PC-3 (cell line): ENCODE measurements around the gene BAIAP3. TPM values are rescaled to one million over a fixed set of nuclear protein-coding genes. Genes with fewer than 3 reads are reported as not detected.

Source experiments
- ATAC-seq: fragments of 200-7000 bp; cut with Tn5 transposase; 2 replicates; pipeline ENCODE4 v1.9.1; 2020; ENCODE audit warnings: mild to moderate bottlenecking, moderate library complexity
- BruUV-seq: library from RNA; stranded (reverse); fragments of 400-500 nt; replicated peaks from 2 replicates; lab custom pipeline; 2021; lab: Mats Ljungman, UMichigan
- CTCF ChIA-PET: fragments of 300-600 bp; sonication (Branson Sonifier 250); formaldehyde crosslinking; loops from one replicate; lab custom pipeline; 2022; ENCODE audit warnings: antibody characterized with exemption; lab: Charles Lee
- POLR2A ChIA-PET: fragments of 300-600 bp; sonication (Branson Sonifier 250); formaldehyde crosslinking; loops from one replicate; lab custom pipeline; 2022; ENCODE audit warnings: antibody characterized with exemption; ENCODE audit not compliant: unreplicated experiment; lab: Charles Lee
- DNase-seq: peaks from one replicate; pipeline ENCODE4 v3.0.0-alpha.2; 2015
- H2AFZ ChIP-seq: fragments of 300-600 bp; sonication (generic); 2 replicates; pipeline ENCODE4 v1.6.0; 2016; ENCODE audit warnings: antibody characterized with exemption, low read length
- H3F3A ChIP-seq: fragments of 300-600 bp; sonication (generic); one replicate; pipeline ENCODE4 v1.6.0; 2017; ENCODE audit warnings: antibody characterized with exemption, low read length, control low read depth, mild to moderate bottlenecking; ENCODE audit not compliant: unreplicated experiment
- H3K27ac ChIP-seq: fragments of 300-600 bp; sonication (generic); 2 replicates; pipeline ENCODE4 v1.5.1; 2016; ENCODE audit warnings: mild to moderate bottlenecking, low read length
- H3K27me3 ChIP-seq: fragments of 300-600 bp; sonication (generic); 2 replicates; pipeline ENCODE4 v1.6.1; 2016; ENCODE audit warnings: low read length, mixed read lengths
- H3K36me3 ChIP-seq: fragments of 300-600 bp; sonication (generic); 2 replicates; pipeline ENCODE4 v1.6.1; 2016; ENCODE audit warnings: low read depth, mixed run types, low read length, mixed read lengths
- H3K4me1 ChIP-seq: fragments of 300-600 bp; sonication (generic); 2 replicates; pipeline ENCODE4 v1.5.1; 2016; ENCODE audit warnings: low read length; ENCODE audit not compliant: insufficient read depth
- H3K4me2 ChIP-seq: fragments of 300-600 bp; sonication (generic); 2 replicates; pipeline ENCODE4 v1.6.0; 2016; ENCODE audit warnings: low read length
- H3K4me3 ChIP-seq: fragments of 300-600 bp; sonication (generic); 2 replicates; pipeline ENCODE4 v1.5.1; 2016; ENCODE audit warnings: mild to moderate bottlenecking, low read length, mixed read lengths
- H3K79me2 ChIP-seq: fragments of 300-600 bp; sonication (generic); 2 replicates; pipeline ENCODE4 v1.6.1; 2017; ENCODE audit warnings: low read length, mixed read lengths
- H3K9ac ChIP-seq: fragments of 300-600 bp; sonication (generic); 2 replicates; pipeline ENCODE4 v1.6.0; 2016; ENCODE audit warnings: mild to moderate bottlenecking, low read length
- H3K9me2 ChIP-seq: fragments of 300-600 bp; sonication (generic); replicated peaks from 2 replicates; pipeline ENCODE4 v1.6.1; 2016; ENCODE audit warnings: mixed run types, low read length, mixed read lengths
- H3K9me3 ChIP-seq: fragments of 300-600 bp; sonication (generic); 2 replicates; pipeline ENCODE4 v1.6.1; 2016; ENCODE audit warnings: low read length, mixed read lengths
- H4K20me1 ChIP-seq: fragments of 300-600 bp; sonication (generic); 2 replicates; pipeline ENCODE4 v1.6.1; 2016; ENCODE audit warnings: low read length, mixed read lengths
- EZH2 ChIP-seq: fragments of 300-600 bp; sonication (generic); IDR thresholded peaks from one replicate; pipeline ENCODE4 v1.6.1; 2017; ENCODE audit warnings: antibody characterized with exemption, mild to moderate bottlenecking, low read length; ENCODE audit not compliant: unreplicated experiment
- EZH2phosphoT487 ChIP-seq: fragments of 300-600 bp; sonication (generic); IDR thresholded peaks from 2 replicates; pipeline ENCODE4 v1.6.1; 2018; ENCODE audit warnings: mild to moderate bottlenecking, antibody characterized with exemption, low read length, borderline replicate concordance
- intact Hi-C: fragments of 100-400 bp; cut with micrococcal nuclease; formaldehyde crosslinking; loops from 2 replicates; pipeline ENCODE4 v1.9.0; 2023
- total RNA-seq: library from RNA; depleted of rRNA; stranded (reverse); fragments of >200 nt; gene quantifications from 2 replicates; pipeline ENCODE4 v1.2.3, GENCODE V29; 2014
- TF ChIP-seq, protein P1 (sequence below): fragments of 300-600 bp; sonication (generic); conservative IDR thresholded peaks from 2 replicates; pipeline ENCODE4 v1.5.1; 2017; ENCODE audit warnings: antibody characterized with exemption, low read depth, mild to moderate bottlenecking, low read length

Gene BAIAP3
- total RNA-seq, 1 experiment from 2014 or later: 13.1 TPM

DNA sequence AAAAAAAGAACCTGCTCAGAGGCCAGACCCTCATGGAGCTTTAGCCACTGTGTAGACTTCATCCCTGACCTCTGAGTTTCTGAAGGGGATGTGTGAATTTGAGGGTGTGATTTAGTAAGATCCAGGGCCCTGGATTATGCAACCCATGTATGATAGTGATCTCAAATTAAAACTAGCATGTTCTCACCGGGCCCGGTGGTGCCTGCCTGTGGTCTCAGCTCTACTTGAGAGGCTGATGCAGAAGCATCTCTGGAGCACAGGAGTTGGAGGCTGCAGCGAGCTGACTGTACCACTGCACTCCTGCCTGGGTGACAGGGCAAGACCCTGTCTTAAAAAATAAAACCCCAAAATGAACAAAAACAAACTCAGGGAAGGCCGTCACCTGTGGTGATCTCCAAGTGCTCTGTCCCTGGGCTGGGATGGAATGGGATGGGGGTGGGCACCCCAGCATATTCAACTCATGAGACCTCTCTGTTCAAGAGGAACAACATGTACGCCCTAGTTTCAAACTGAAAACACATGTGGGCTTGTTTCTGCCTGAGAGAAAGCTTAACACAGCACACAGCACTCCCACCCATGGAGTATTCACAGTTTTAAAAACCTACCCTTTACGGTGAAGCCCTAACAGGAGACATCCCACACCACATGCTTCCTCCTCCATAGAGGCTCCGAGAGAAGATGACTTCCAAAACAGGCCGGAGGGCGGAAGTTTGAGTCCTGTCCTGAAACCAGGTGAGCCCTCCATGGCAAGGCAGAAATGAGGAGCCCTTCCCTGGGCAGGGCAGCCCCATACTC is 48.4 kb downstream of the BAIAP3 start:
- no peak overlapping the region for H3K27ac ChIP-seq
- H4K20me1 ChIP-seq: peaks cover 4% of the 10 kb centered on the region; the same call in 1 of the 2 replicates
- H3K9me2 ChIP-seq: no peaks in the 10 kb centered on the region
- TF ChIP-seq EZH2phosphoT487 (no peak), EZH2 (no peak)
- TF ChIP-seq, protein P1, sequence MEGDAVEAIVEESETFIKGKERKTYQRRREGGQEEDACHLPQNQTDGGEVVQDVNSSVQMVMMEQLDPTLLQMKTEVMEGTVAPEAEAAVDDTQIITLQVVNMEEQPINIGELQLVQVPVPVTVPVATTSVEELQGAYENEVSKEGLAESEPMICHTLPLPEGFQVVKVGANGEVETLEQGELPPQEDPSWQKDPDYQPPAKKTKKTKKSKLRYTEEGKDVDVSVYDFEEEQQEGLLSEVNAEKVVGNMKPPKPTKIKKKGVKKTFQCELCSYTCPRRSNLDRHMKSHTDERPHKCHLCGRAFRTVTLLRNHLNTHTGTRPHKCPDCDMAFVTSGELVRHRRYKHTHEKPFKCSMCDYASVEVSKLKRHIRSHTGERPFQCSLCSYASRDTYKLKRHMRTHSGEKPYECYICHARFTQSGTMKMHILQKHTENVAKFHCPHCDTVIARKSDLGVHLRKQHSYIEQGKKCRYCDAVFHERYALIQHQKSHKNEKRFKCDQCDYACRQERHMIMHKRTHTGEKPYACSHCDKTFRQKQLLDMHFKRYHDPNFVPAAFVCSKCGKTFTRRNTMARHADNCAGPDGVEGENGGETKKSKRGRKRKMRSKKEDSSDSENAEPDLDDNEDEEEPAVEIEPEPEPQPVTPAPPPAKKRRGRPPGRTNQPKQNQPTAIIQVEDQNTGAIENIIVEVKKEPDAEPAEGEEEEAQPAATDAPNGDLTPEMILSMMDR: no peak
- no peak overlapping the region for H3K4me3 ChIP-seq
- no peaks in the 10 kb centered on the region for H3K27me3 ChIP-seq
- peaks cover 26% of the 10 kb centered on the region for H3K79me2 ChIP-seq
- CTCF ChIA-PET: no interaction called here
- intact Hi-C loops: no loop called here
- H3K36me3 ChIP-seq: no peaks in the 10 kb centered on the region
- no peak for DNase-seq
- H3K4me2 ChIP-seq: no peak overlapping the region
- ATAC-seq: no peak
- POLR2A ChIA-PET: no interaction called here
- no peak overlapping the region for H3K9ac ChIP-seq
- no peaks in the 10 kb centered on the region for H3K9me3 ChIP-seq
- no peak overlapping the region for H2AFZ ChIP-seq
- peaks cover 13% of the 10 kb centered on the region for H3K4me1 ChIP-seq
- H3F3A ChIP-seq: no peaks in the 10 kb centered on the region
- BruUV-seq: no TSS peak

DNA sequence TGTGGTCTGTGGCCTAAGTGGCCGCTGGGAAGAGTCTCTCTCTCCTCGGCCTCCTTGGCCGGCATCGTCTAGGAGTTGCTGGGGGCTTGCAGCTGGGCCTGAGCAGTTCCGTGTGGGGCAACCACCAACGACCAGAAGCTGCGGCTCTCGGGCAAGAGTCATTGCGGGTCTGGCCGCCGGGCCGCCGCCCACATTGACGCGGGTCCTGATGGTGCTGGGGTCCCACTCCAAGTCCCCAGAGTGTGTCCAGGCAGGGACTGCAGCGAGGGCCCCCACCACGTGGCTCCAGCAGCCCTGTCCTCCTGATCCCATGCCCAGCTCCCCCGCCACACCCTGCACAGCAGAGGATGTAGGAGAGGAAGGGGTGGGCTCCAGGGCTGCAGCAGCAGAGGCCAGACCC is 50.1 kb downstream of the BAIAP3 start:
- Histone ChIP-seq H3F3A (no peaks in the 10 kb centered on the region), H4K20me1 (no peaks in the 10 kb centered on the region), H3K27ac (no peak overlapping the region), H3K27me3 (no peaks in the 10 kb centered on the region), H3K9me3 (no peaks in the 10 kb centered on the region), H3K4me1 (peaks cover 6% of the 10 kb centered on the region), H2AFZ (no peak overlapping the region), H3K4me2 (no peak overlapping the region), H3K9me2 (no peaks in the 10 kb centered on the region), H3K4me3 (no peak overlapping the region), H3K36me3 (no peaks in the 10 kb centered on the region), H3K79me2 (peaks cover 8% of the 10 kb centered on the region), H3K9ac (no peak overlapping the region)
- ATAC-seq: no peak
- POLR2A ChIA-PET: no interaction called here
- no peak for DNase-seq
- TF ChIP-seq, protein P1: no peak
- TF ChIP-seq EZH2 (no peak), EZH2phosphoT487 (no peak)
- intact Hi-C loops: no loop called here
- CTCF ChIA-PET: no interaction called here
- BruUV-seq: no TSS peak

DNA sequence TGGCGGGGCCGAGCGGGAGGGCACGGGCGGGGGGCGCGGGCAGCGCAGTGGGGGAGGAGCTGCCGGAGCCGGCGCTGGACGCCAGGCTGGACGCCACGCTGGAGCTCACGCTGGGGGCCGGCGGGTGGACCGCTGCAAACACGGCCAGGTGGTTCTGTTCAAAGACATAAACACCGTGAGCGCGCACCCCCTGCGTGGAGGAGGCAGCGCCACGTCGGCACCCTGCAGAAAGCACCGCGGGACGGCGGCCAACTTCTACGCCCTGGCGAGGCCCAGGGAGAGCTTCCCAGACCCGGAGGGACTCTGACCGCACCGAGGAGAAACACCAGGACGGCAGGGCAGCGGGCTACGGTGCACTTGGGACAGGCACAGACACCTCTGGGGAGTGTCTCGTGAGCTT is 51.8 kb downstream of the BAIAP3 start:
- Histone ChIP-seq H3K79me2 (no peaks in the 10 kb centered on the region), H2AFZ (no peak overlapping the region), H3K9ac (no peak overlapping the region), H3K36me3 (no peaks in the 10 kb centered on the region), H3F3A (no peaks in the 10 kb centered on the region), H4K20me1 (no peaks in the 10 kb centered on the region), H3K9me2 (no peaks in the 10 kb centered on the region), H3K27ac (no peak overlapping the region), H3K4me2 (no peak overlapping the region), H3K27me3 (no peaks in the 10 kb centered on the region), H3K9me3 (no peaks in the 10 kb centered on the region), H3K4me3 (no peak overlapping the region), H3K4me1 (peaks cover under 1% of the 10 kb centered on the region)
- intact Hi-C loops: no loop called here
- ATAC-seq (no peak), DNase-seq (no peak)
- no TSS peak for BruUV-seq
- no peak for TF ChIP-seq EZH2phosphoT487
- TF ChIP-seq EZH2: no peak
- TF ChIP-seq, protein P1: no peak
- ChIA-PET POLR2A (no interaction called here), CTCF (no interaction called here)
